Astrocyte of the spinal cord (primary cell): ENCODE results near the gene EGFR.

Experiments
- DNase-seq: peaks from one replicate; pipeline ENCODE4 v3.0.0; 2011; ENCODE audit warnings: low read depth, low spot score
- H3K4me3 ChIP-seq: 2 replicates; pipeline ENCODE4 v1.5.1; 2011; ENCODE audit warnings: low read depth, mild to moderate bottlenecking, low read length, moderate library complexity
- in situ Hi-C: cut with HindIII; loops from 2 replicates; pipeline ENCODE4 v1.10.0; 2017; ENCODE audit warnings: low sequenced_read_pairs
- TF ChIP-seq, protein P1 (sequence below): IDR thresholded peaks from 2 replicates; pipeline ENCODE4 v1.5.1; 2012; ENCODE audit warnings: low read depth, mild to moderate bottlenecking, low read length, inconsistent platforms

Gene EGFR

DNA sequence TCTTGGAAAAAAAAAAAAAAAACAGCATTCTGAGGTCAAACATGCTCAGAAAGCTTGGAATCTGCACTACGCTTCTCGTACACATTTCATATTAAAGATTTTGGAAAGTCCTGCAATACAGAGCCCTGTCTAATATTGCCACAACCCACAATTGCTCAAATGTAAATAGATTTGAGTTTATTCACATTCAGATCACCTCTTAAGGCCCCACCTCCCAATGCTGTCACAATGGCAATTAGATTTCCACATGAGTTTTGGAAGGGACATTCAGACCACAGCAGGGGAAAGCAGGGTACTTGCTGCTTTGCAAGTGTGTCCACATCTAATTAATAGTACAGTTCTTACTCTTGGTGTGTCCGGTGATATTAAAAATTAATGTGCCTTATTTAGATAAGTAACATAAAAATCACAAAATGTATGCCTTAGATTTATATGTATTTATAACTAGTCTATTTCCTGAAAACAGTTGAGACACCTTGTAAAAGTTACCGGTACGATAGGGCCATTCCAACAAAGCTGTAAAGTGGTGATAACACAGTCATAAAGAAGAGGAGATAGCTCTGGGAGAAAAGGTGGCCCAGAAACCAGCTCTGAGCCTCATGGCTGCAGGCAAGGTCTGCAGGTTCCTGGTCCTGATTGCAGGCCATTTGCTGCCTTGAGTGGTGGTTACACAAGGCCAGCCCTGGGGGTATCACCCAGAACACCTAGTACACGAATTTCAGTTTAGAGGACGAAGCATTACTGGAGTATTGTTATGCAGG, 27.9 kb downstream of the EGFR start:
- in situ Hi-C loops = no loop called here
- no peak for DNase-seq
- TF ChIP-seq, protein P1, sequence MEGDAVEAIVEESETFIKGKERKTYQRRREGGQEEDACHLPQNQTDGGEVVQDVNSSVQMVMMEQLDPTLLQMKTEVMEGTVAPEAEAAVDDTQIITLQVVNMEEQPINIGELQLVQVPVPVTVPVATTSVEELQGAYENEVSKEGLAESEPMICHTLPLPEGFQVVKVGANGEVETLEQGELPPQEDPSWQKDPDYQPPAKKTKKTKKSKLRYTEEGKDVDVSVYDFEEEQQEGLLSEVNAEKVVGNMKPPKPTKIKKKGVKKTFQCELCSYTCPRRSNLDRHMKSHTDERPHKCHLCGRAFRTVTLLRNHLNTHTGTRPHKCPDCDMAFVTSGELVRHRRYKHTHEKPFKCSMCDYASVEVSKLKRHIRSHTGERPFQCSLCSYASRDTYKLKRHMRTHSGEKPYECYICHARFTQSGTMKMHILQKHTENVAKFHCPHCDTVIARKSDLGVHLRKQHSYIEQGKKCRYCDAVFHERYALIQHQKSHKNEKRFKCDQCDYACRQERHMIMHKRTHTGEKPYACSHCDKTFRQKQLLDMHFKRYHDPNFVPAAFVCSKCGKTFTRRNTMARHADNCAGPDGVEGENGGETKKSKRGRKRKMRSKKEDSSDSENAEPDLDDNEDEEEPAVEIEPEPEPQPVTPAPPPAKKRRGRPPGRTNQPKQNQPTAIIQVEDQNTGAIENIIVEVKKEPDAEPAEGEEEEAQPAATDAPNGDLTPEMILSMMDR = no peak

DNA sequence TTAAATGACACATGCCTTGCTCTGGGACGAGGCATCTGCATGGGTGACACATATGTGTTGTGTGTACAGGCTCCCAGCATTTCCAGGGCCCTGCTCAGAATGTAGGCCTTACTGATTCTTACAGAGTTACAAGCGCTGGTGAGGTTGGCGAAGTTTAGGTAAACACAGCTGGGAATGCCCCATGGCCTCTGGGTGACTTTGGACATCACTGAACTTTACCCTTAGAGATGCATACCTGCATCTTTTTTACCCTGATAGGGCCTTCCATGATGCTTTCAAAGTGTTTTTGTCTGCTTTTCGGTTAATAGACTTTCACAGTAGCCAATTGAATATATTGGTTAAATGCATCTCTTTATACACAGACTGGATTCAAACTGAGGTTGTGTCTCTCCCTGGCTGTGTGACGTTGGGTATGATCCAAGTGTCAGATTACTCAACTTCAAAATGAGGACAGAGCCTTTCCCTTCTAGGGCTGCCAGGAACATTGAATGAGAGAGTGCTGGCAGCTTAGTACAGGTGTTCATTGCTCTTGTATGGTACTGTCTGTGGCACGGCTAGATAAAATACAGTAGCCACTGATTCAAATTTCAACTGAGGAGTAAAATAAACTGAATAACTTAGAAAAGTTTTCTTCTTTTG, 29.5 kb downstream of the EGFR start:
- TF ChIP-seq, protein P1 = no peak
- DNase-seq = no peak
- no peak overlapping the region for H3K4me3 ChIP-seq
- in situ Hi-C loops = no loop called here

More for the DNA sequence above, 27.9 kb downstream of the EGFR start:
- H3K4me3 ChIP-seq = no peak overlapping the region

DNA sequence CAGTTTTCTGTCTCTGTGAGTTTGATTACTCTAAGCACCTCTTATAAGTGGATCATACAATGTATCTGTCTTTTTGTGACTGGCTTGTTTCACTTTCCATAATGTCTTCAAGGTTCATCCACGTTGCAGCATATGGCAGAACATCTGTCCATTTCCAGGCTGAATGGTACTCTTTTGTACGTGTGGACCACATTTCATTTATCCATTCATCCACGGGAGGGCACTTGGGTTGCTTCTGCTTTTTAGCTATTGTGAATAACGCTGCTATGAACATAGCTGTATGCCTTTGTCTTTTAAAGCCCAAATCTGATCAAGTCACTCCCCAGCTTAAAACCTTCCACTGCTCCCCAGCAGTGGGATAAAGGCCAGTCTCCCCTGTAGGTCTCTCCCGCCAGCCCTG, 31.5 kb downstream of the EGFR start:
- H3K4me3 ChIP-seq = no peak overlapping the region
- in situ Hi-C loops = no loop called here
- TF ChIP-seq, protein P1 = no peak
- no peak for DNase-seq

DNA sequence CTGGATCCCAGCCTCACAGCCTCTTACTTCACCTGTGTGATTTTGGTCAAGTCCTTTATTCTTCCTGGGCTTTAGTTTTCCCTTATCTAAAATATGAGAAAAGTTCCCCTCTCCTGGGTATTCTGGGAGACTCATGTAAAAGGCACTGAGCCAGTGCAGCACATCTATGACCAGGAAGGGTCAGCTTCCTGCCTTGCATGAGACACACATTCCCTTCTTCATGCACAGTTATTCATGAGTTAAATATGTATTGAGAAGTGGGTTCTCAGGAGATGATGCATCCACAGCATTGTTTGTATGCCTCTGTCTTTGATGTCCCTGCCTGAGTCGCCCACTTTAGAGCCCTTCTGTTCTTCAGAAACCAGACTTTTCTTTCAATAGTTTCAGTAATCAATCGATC, 33.3 kb downstream of the EGFR start:
- DNase-seq = peak; percentile 74
- in situ Hi-C loops = no loop called here
- no peak overlapping the region for H3K4me3 ChIP-seq
- TF ChIP-seq, protein P1 = no peak

DNA sequence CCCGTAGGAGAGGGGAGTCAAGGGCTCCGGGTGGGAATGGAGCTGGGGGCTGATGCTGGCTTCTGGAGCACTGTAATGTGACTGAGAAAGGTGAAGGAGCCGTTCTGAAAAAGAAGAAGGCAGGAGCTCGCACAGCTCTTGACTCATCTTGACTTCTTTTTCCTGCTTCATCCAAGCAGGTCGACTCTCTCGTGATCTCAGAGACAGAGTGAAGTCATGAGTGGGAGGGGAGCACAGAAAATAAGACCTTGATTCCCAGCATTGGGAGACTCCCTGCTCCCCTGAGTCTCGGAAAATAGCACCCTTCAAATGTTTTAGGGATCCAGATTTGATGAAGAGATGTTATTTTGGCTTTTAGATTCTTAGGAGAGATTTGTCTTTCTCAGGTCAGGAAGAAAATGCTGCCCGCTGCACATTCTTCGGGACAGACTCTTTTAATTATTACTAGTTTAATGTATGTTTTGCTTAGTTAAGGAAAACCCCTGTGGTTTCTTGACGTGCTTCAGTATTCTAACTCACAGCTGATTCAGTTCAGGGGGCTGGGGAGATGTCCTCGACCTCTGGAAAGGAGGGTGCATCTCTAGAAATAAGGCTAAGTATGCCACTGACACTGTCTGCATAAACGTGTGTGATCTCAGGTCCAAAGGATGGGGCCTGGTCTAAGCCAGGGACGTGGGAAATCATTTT, 34.1 kb downstream of the EGFR start:
- in situ Hi-C loops = no loop called here
- TF ChIP-seq, protein P1 = no peak
- DNase-seq = peak; percentile 76
- H3K4me3 ChIP-seq = no peak overlapping the region

DNA sequence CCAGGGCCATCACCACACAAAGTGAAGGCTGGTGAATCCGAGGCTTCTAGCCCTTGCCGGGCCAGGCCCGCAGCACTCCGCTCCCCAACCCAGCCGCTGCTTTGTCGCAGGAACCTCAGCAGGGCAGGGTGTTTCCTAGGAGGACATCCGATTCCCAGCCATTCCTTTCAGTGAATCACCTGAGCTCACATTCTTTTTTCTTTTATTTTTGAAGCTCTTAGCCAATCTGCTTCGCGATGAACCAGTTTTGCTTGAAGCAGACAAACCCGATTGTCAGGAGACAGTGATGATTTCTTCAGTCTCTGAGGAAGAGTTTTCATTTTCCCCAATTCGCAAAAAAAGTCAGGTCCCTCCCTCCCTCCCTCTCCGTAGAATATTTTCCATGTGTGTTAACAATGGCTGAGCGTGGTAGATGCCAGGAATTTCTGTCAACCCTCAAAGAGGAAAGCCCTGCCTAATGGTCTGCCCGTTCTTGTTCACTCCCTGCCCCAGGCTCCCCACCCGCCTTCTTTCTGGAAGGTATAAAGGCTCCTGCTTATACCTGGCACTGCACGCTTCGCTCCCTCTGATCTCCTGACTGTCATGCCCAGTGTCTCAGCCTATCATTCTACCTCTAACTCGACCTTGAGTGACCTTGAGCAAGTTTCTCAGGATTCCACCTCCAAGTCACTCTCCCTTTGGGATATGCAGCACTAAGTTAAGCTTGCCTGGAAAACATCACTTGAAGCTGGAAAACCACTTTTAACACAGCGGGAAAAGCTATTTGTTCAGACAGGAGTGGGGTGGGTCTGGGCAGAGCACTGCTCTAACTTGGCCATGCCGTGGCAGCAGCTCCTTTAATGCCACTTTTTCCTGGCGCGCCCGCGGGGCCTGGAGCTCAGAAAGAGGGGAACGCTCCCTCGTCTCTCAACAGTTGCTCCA, 35.1 kb downstream of the EGFR start:
- no peak overlapping the region for H3K4me3 ChIP-seq
- no peak for DNase-seq
- in situ Hi-C loops = no loop called here
- TF ChIP-seq, protein P1 = no peak
